ENCODE results near the gene KPNB1. TPM values are rescaled to one million over a fixed set of nuclear protein-coding genes. Genes with fewer than 3 reads are reported as not detected.

The KPNB1 gene
- total and polyA plus RNA-seq, 2 of the 4 experiments (the other 2 are of a cell fraction) = 206 to 1,082 TPM

DNA sequence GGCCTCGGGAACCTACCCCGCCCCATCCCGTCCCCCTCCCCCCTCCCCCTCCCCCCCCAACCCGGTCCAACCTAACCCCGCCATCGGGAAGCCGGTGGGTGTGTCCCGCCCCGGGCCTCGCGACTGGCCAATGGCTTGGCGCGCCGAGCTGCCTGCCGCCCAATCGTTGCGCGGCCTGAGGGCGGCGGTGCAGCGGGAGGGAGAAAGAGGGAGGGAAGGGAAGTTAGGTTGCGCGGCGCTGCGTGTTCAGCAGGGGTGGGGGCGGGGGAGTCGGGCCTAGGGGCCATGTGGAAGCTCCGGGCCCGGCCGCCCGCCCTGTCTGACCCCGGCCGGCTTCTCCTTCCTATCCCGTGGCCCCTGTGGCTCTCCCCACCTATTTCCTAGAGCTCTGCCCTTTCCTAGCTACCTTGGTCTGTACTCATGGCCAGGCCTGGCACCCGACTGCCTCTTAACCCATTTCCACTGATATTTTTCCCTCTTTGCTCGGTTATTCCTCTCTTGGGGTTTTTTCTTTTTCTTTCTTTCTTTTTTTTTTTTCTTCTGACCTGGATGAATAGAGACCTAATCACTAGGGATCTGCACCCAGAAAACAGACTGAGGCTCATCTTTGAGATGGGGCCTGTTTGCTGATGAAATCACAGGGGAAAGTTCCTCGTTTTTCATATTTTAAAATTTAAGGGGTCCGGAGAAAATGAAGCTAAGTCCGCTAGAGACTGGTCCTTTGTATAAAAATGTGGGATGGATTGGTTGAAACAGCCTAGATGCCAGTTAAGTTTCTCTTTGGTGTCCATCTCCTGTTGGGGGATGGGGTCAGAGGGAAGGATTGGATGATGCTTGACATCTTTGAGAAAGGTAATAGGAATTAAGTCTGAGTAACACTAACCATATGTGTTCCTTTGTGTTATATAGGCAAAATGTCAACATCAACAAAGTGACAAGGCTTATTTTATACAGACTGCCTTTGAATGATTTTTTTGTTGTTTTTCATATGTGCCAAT lies 1.1 kb downstream of the KPNB1 start:
- intact Hi-C loops (cut with micrococcal nuclease) = loop anchor here (5.0 kb wide), 1 partner anchor 146 kb away; no protein-coding TSS in a partner anchor
- Histone ChIP-seq H2BK5ac (ENCODE audit: low read depth, low read length, poor library complexity, severe bottlenecking) (peak overlapping the region; percentile 91), H3K27ac (ENCODE audit: insufficient read depth, low read length) (peak overlapping the region; percentile 99), H2BK15ac (ENCODE audit: low read depth, low read length) (no peak overlapping the region), H3K56ac (ENCODE audit: extremely low read depth, insufficient read depth, low read length) (peak overlapping the region; percentile 94), H3K9ac (ENCODE audit: low read depth, low read length) (peak overlapping the region; percentile 99), H3K14ac (replicated peaks; ENCODE audit: low read depth, low read length) (peak overlapping the region; percentile 93), H3K9me1 (ENCODE audit: insufficient read depth, low read length) (peaks cover 9% of the 10 kb centered on the region), H4K5ac (ENCODE audit: low read depth, low read length) (peak overlapping the region; percentile 87), H4K91ac (ENCODE audit: insufficient read depth, low read depth, low read length) (peak overlapping the region; percentile 93), H4K20me1 (ENCODE audit: insufficient read depth, low read length) (peaks cover 42% of the 10 kb centered on the region), H3K4me2 (ENCODE audit: low read depth, low read length) (peak overlapping the region; percentile 93), H2BK20ac (ENCODE audit: low read depth, low read length) (no peak overlapping the region), H3K9me3 (ENCODE audit: control insufficient read depth, insufficient read depth, low read length) (no peaks in the 10 kb centered on the region), H3K18ac (ENCODE audit: low read depth, low read length) (0 out of 2 replicates have a peak overlapping the region, but pooled peaks have one; percentile 40), H2AFZ (replicated peaks; ENCODE audit: low read length, poor library complexity) (peak overlapping the region; percentile 77), H3K4ac (ENCODE audit: low read depth, low read length) (peak overlapping the region; percentile 89), H3K79me1 (ENCODE audit: low read depth in 1 of 2, low read length in 2 of 2) (peaks cover 12 to 60% of the 10 kb centered on the region in 2 experiments), H3K36me3 (ENCODE audit: control insufficient read depth, insufficient read depth, low read length) (peaks cover 25% of the 10 kb centered on the region), H3K4me1 (ENCODE audit: control insufficient read depth, insufficient read depth, low read length) (peaks cover 5% of the 10 kb centered on the region; the same call in 1 of the 2 replicates), H3K23ac (ENCODE audit: low read depth, low read length) (peak overlapping the region; percentile 78; the same call in 1 of the 2 replicates), H2BK120ac (ENCODE audit: low read depth, low read length) (no peak overlapping the region), H3K4me3 (ENCODE audit: insufficient read depth, low read depth, low read length) (peak overlapping the region; percentile 93), H3K27me3 (ENCODE audit: control insufficient read depth, insufficient read depth, low read length) (no peaks in the 10 kb centered on the region), H4K8ac (ENCODE audit: low read depth in 2 of 2, low read length in 2 of 2) (peak overlapping the region; percentile 82 to 86), H2AK9ac (replicated peaks; ENCODE audit: low read depth, low read length, poor library complexity) (peak overlapping the region; percentile 99), H2AK5ac (ENCODE audit: low read depth, low read length) (peak overlapping the region; percentile 90)
- dilution Hi-C loops (cut with HindIII; ENCODE audit: low sequenced_read_pairs, unreplicated experiment) = no loop called here
- 0% methylated on average over 10 of the region's 39 CpGs; no CpG with 5 or more reads in 1 of the 2 experiments for WGBS, 2 experiments (ENCODE audit: extremely low coverage in 2 of 2, insufficient read length in 1 of 2)
- in situ Hi-C loops (cut with MboI; ENCODE audit: low sequenced_read_pairs) = loop anchor here (10.0 kb wide), 1 partner anchor 506 kb away; no protein-coding TSS in a partner anchor
- ChIA-PET CTCF (interaction anchor here (1.0 kb wide), 1 partner anchor 13 kb away, joined by 6 read pairs; no protein-coding TSS in a partner anchor), POLR2A (ENCODE audit: unreplicated experiment) (no interaction called here)
- DNase-seq (peak; percentile 94), ATAC-seq (ENCODE audit: low read depth) (peak; percentile 58)
- no TSS peak for BruUV-seq (replicated peaks)
- TF ChIP-seq RAD21 (IDR thresholded peaks at IDR 0.05; ENCODE audit: low read length) (no peak), RCOR1 (IDR thresholded peaks at IDR 0.05; ENCODE audit: insufficient replicate concordance, low read length) (no peak), MAZ (IDR thresholded peaks at IDR 0.05; ENCODE audit: borderline replicate concordance, low read depth, low read length) (peak; percentile 72; the same call in 1 of the 2 replicates), FOS (IDR thresholded peaks at IDR 0.05; ENCODE audit: low read depth, low read length) (no peak), MXI1 (IDR thresholded peaks at IDR 0.05; ENCODE audit: borderline replicate concordance, low read depth, low read length) (peak; percentile 94), NFE2L2 (IDR thresholded peaks at IDR 0.05; ENCODE audit: low read depth, low read length) (no peak), MAFK (IDR thresholded peaks at IDR 0.05; ENCODE audit: low read depth, low read length) (no peak), BHLHE40 (IDR thresholded peaks at IDR 0.05; ENCODE audit: low read depth, low read length) (no peak), POLR2A (IDR thresholded peaks at IDR 0.05; ENCODE audit: low read depth, low read length) (no peak; the same call in 1 of the 2 replicates), SMC3 (IDR thresholded peaks at IDR 0.05; ENCODE audit: low read depth, low read length) (no peak), CHD1 (IDR thresholded peaks at IDR 0.05; ENCODE audit: low read depth, low read length) (no peak), CEBPB (IDR thresholded peaks at IDR 0.05; ENCODE audit: low read depth, low read length) (no peak)
- TF ChIP-seq, protein P1, sequence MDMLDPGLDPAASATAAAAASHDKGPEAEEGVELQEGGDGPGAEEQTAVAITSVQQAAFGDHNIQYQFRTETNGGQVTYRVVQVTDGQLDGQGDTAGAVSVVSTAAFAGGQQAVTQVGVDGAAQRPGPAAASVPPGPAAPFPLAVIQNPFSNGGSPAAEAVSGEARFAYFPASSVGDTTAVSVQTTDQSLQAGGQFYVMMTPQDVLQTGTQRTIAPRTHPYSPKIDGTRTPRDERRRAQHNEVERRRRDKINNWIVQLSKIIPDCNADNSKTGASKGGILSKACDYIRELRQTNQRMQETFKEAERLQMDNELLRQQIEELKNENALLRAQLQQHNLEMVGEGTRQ (IDR thresholded peaks at IDR 0.05; ENCODE audit: low read depth, low read length) = no peak
- TF ChIP-seq, protein P2, sequence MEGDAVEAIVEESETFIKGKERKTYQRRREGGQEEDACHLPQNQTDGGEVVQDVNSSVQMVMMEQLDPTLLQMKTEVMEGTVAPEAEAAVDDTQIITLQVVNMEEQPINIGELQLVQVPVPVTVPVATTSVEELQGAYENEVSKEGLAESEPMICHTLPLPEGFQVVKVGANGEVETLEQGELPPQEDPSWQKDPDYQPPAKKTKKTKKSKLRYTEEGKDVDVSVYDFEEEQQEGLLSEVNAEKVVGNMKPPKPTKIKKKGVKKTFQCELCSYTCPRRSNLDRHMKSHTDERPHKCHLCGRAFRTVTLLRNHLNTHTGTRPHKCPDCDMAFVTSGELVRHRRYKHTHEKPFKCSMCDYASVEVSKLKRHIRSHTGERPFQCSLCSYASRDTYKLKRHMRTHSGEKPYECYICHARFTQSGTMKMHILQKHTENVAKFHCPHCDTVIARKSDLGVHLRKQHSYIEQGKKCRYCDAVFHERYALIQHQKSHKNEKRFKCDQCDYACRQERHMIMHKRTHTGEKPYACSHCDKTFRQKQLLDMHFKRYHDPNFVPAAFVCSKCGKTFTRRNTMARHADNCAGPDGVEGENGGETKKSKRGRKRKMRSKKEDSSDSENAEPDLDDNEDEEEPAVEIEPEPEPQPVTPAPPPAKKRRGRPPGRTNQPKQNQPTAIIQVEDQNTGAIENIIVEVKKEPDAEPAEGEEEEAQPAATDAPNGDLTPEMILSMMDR (conservative IDR thresholded peaks at IDR 0.05; ENCODE audit: low read depth, low read length) = no peak

All from IMR-90 (cell line).